ENCODE data around the gene DPP7. TPM values are rescaled to one million over a fixed set of nuclear protein-coding genes. Genes with fewer than 3 reads are reported as not detected.
"Not testable (repeated sequence)": the region's sequence is repeated elsewhere in the genome, so short reads cannot be mapped to it uniquely, and the experiment has no call there.

DPP7 gene
- total RNA-seq, 1 donor from 2014 or later: 32.4 TPM

- DNase-seq: no peak
Measured at GRCh38 chr9:137070906-137071275, 43.6 kb downstream of the DPP7 start.

- DNase-seq: peak; percentile 43
Measured at GRCh38 chr9:137070201-137070905, 44.2 kb downstream of the DPP7 start, which contains the start of gene SAPCD2. SAPCD2 (minus strand) TSS chr9:137070557; CDS start chr9:137070460, 97 bp downstream.

DNA sequence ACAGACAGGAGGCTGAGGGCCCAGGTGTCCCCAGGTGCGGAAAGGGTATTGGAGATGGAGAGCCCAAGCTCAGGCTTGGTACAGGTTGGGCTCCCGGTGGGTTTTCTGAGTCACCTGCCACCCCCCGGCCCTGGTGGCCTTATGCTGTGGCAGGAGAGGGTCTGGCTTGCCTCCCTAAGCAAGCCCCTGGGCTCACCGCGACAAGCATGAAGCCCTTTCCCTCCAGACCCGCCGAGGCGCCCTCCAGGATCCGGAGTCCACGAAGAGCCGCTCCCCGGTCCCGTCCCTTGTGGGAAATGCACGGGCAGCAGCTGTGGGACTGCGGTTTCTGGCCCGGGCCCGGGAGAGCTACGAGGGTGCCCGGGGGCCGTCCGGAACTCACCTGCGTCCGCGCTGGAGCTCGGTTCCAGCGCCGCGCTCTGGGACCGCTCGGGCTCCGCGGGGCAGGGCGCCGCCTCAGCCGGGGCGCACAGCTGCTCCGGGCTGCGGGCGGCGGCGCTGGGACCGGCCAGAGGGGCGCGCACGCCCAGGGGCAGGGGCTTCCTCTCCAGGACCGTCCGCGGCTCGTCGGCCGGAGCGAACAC is 44.9 kb downstream of the DPP7 start:
- no peak for DNase-seq

DNA sequence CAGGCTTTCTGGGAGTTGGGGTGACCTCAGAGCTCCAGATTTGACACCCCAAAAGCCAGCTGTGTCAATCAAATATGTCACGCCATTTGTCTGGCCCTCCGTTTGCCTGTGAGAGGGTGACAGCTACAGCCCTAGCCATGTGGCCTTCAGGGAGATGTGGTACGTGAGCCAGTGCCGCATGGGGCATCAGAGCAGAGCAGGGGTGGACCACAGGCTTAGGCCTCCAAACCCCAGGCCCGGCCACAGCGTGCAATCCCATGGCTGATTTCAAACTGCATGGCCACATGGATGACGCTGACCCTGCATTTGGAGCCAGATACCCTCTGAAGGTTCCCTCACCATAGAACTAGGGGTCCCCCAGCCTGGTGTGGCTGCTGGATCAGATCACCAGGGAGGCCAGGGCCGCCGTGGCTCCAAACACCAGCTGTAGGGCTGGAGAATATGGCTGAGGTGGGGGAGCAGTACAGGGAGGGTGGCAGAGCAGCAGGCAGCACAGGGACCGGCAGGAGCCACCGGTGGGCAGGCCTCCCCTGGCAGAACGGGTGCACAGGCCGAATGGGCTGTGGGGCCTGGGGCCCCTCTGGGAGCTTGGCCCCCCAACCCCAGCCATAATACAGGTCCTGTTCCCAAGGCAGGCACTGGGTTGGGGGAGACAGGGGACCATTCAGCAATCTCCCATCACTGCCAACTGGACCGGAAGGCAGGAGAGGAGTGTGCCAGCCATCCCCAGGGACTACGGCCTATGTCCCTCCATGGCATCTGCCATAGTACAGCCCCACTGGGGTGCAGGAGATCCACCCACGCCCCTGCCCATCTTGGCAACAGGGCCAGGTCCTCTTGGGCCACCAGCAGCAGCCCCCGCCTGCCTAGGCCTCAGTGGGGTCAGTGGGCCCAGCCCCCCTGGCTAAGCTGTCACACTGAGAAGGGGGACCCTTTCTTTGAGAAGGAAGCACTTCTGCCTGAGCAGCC is 45.7 kb downstream of the DPP7 start:
- DNase-seq: no peak

DNA sequence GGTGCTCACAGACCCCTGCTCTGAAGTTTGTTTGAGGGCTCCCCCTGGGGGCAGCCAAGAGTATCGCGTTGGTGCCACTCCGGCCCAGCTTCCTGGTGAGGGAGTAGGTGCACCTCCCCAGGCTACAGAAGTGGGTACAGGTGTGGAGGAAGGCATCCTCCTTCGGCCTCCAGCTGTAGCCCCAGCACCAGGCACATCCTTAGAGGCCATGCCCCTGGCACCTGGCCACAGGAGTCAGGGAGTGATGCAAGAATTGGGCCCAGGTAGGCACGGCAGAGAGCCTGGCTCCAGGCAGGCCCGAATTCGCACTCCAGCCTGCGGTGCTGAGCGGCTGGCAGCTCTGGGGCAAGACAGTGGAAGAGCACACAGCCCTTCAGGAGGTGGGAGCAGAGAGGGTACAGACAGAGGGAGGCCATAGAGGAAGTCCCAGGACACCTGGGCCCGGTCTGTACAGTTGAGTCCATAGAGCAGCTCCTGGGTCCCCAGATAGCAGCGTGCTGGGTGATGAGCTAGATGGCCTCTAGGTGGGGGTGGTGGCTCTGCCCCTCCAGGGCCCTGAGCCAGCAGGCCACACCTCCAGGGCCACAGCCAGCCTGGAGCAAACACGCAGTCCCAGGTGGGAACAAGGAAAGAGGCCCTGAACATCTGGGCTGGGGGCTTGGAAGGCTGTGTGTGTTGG is 46.5 kb downstream of the DPP7 start:
- peak; percentile 56 for DNase-seq

- no peak for DNase-seq
Measured at GRCh38 chr9:137066096-137066861, 48.3 kb downstream of the DPP7 start.

GRCh38 chr9:137065336-137065967 is 49.1 kb downstream of the DPP7 start:
- no peak for DNase-seq

DNA sequence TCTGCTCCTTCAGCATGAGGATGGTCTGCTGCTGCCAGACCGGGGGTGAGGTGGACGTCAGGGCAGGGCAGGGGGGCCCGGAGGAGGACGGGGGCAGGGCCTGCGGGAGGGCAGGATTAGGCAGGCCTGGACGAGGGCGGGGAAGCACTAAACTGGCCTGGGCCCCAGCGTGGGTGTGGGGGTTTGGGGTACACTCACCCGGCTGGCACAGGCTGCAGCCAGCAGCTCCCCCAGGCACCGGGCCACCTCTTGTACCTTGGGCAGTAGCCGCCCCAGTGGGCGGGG is 49.7 kb downstream of the DPP7 start:
- no peak for DNase-seq

- DNase-seq: no peak
Measured at GRCh38 chr9:137064027-137064879, 50.3 kb downstream of the DPP7 start.

DNA sequence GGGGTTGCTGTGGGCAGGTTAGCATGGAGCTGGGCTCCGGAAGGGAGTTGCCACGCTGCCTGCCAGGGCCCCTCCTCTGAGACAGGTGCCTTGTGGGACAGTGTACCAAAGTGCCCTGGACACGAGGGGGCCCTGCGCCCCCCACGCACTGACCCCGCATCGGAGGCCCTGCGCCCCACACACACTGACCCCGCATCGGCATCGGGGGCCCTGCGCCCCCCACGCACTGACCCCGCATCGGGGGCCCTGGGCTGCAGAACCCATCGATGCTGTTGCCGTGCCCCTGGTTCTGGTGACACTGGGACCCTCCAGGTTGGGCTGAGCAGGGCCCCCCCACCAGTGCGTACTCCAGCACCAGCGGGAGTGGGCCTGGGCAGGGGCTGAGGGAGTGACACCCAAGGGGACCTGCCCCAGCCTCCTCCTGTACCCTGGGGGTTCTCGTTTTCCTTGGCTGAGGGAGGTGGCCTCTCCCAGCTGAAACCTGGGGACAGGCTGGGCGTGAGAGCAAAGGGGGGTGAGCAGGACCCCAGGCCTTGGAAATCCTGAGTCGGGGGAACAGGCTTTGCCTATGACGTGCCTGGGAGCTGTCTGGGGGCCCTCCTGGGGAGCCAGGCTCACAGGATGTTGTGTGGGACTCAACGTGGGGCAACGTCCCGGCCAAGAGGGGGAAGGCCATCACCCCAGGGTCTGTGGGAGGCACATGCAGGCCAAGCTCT is 51.1 kb downstream of the DPP7 start:
- DNase-seq: no peak

DNA sequence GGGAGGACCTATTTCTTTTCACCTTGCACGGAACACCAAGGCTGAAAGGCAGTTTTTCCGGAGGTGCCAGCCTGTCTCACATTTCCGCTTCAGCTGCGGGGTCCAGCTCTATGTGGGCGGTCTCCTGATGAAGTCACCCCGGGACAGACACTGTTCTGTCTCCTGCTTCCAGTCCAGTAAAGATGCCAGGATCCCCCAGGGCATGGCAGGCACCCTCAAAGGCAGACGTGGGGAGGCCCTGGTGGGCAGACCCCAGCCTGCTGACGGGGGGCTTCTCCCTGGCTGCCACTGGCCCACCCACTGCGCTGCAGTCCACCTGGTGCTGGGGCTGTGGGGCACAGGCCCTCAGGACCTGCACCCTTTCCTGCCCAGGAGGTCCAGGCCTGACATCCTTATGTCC is 51.7 kb downstream of the DPP7 start:
- not testable (repeated sequence) for DNase-seq

- no peak for DNase-seq
Measured at GRCh38 chr9:137062384-137062783, 52.1 kb downstream of the DPP7 start.

Small RNA genes within 50 kb of the gene (small RNA-seq; reads per million reads assigned to genes)
- gene RF00153 (ENCODE audit: low replicate concordance): 0.12 reads per million

Other genes starting within 250 kb of the DPP7 start
- gene EDF1, start 248.4 kb downstream of the DPP7 start, total RNA-seq: 165 TPM
- gene TRAF2, start 228.2 kb downstream of the DPP7 start, total RNA-seq: 7.8 TPM
- 38.8 TPM for gene FBXW5, start 170.0 kb downstream of the DPP7 start, total RNA-seq
- gene C8G, start 169.5 kb downstream of the DPP7 start, total RNA-seq: not detected
- not detected for gene LCN12, start 162.5 kb downstream of the DPP7 start, total RNA-seq
- 15.3 TPM for gene PTGDS, start 137.2 kb downstream of the DPP7 start, total RNA-seq
- 0.20 TPM for gene LCNL1, start 131.7 kb downstream of the DPP7 start, total RNA-seq
- gene PAXX, start 122.3 kb downstream of the DPP7 start, total RNA-seq: 13.0 TPM
- gene CLIC3, start 118.2 kb downstream of the DPP7 start, total RNA-seq: 12.7 TPM
- gene ABCA2, start 86.5 kb downstream of the DPP7 start, total RNA-seq: 13.6 TPM
- gene FUT7, start 82.6 kb downstream of the DPP7 start, total RNA-seq: 0.39 TPM
- gene NPDC1, start 68.6 kb downstream of the DPP7 start, total RNA-seq: 15.4 TPM
- gene ENTPD2, start 60.7 kb downstream of the DPP7 start, total RNA-seq: 8.0 TPM
- 5.8 TPM for gene SAPCD2, start 44.2 kb downstream of the DPP7 start, total RNA-seq
- 5.4 TPM for gene UAP1L1, start 37.2 kb downstream of the DPP7 start, total RNA-seq
- gene MAN1B1, start 27.7 kb downstream of the DPP7 start, total RNA-seq: 39.5 TPM
- gene GRIN1, start 24.4 kb upstream of the DPP7 start, total RNA-seq: 0.89 TPM
- not detected for gene LRRC26, start 55.3 kb upstream of the DPP7 start, total RNA-seq
- not detected for gene TMEM210, start 57.3 kb upstream of the DPP7 start, total RNA-seq
- gene ANAPC2, start 73.8 kb upstream of the DPP7 start, total RNA-seq: 22.0 TPM
- gene SSNA1, start 73.9 kb upstream of the DPP7 start, total RNA-seq: 24.1 TPM
- gene TPRN, start 86.0 kb upstream of the DPP7 start, total RNA-seq: 3.4 TPM
- gene TMEM203, start 90.9 kb upstream of the DPP7 start, total RNA-seq: 19.5 TPM
- gene NDOR1, start 91.0 kb upstream of the DPP7 start, total RNA-seq: 3.0 TPM
- gene RNF208, start 107.5 kb upstream of the DPP7 start, total RNA-seq: 0.20 TPM
- 1.4 TPM for gene CYSRT1, start 110.4 kb upstream of the DPP7 start, total RNA-seq
- gene RNF224, start 112.8 kb upstream of the DPP7 start, total RNA-seq: not detected
- gene SLC34A3, start 116.2 kb upstream of the DPP7 start, total RNA-seq: not detected
- gene TUBB4B, start 126.6 kb upstream of the DPP7 start, total RNA-seq: 97.1 TPM
- gene STPG3, start 136.6 kb upstream of the DPP7 start, total RNA-seq: not detected
- gene NELFB, start 140.6 kb upstream of the DPP7 start, total RNA-seq: 21.3 TPM
- 1.7 TPM for gene TOR4A, start 163.0 kb upstream of the DPP7 start, total RNA-seq
- gene NRARP, start 187.5 kb upstream of the DPP7 start, total RNA-seq: 9.9 TPM